GM18499 (cell line): ENCODE data around the gene TNRC6B.
"Not testable (repeated sequence)": the region's sequence is repeated elsewhere in the genome, so short reads cannot be mapped to it uniquely, and the experiment has no call there.

Experiments
- ATAC-seq: cut with Tn5 transposase; IDR thresholded peaks from one replicate; pipeline ENCODE4 v1.9.1; 2021; ENCODE audit warnings: moderate number of reproducible peaks; ENCODE audit not compliant: insufficient read depth, unreplicated experiment

TNRC6B gene

GRCh38 chr22:40270748-40271373 is 93.1 kb downstream of the TNRC6B start:
- ATAC-seq = no peak

- ATAC-seq = no peak
Measured at GRCh38 chr22:40271440-40271839, 93.7 kb downstream of the TNRC6B start.

GRCh38 chr22:40273319-40273718 is 95.6 kb downstream of the TNRC6B start:
- ATAC-seq = no peak

- no peak for ATAC-seq
Measured at GRCh38 chr22:40276996-40277823, 99.5 kb downstream of the TNRC6B start.

GRCh38 chr22:40279017-40279416 is 101.3 kb downstream of the TNRC6B start:
- ATAC-seq = no peak

GRCh38 chr22:40281717-40282116 is 104.0 kb downstream of the TNRC6B start:
- ATAC-seq = no peak

- no peak for ATAC-seq
Measured at GRCh38 chr22:40285513-40285912, 107.8 kb downstream of the TNRC6B start.

GRCh38 chr22:40289991-40290459 is 112.3 kb downstream of the TNRC6B start:
- no peak for ATAC-seq

GRCh38 chr22:40290516-40290915 is 112.8 kb downstream of the TNRC6B start:
- no peak for ATAC-seq

- ATAC-seq = no peak
Measured at GRCh38 chr22:40294696-40295095, 117.0 kb downstream of the TNRC6B start.

- no peak for ATAC-seq
Measured at GRCh38 chr22:40300316-40300715, 122.6 kb downstream of the TNRC6B start.

- no peak for ATAC-seq
Measured at GRCh38 chr22:40300884-40301672, 123.4 kb downstream of the TNRC6B start.

GRCh38 chr22:40302149-40302548 is 124.4 kb downstream of the TNRC6B start:
- no peak for ATAC-seq

GRCh38 chr22:40305625-40306024 is 127.9 kb downstream of the TNRC6B start:
- ATAC-seq = no peak

- ATAC-seq = no peak
Measured at GRCh38 chr22:40308999-40309573, 131.4 kb downstream of the TNRC6B start.

GRCh38 chr22:40309631-40310030 is 131.9 kb downstream of the TNRC6B start:
- ATAC-seq = no peak

- ATAC-seq = no peak
Measured at GRCh38 chr22:40310081-40310767, 132.5 kb downstream of the TNRC6B start.

- no peak for ATAC-seq
Measured at GRCh38 chr22:40310768-40311120, 133.0 kb downstream of the TNRC6B start.

GRCh38 chr22:40311646-40312045 is 133.9 kb downstream of the TNRC6B start:
- not testable (repeated sequence) for ATAC-seq

GRCh38 chr22:40312050-40312449 is 134.3 kb downstream of the TNRC6B start:
- ATAC-seq = no peak
